NCI-H69 (cell line): ENCODE measurements around the gene PPP3CA.
"Not testable (repeated sequence)": the region's sequence is repeated elsewhere in the genome, so short reads cannot be mapped to it uniquely, and the experiment has no call there.

Experiments used
- DNase-seq: peaks from one replicate; lab custom pipeline; 2025; lab: John Stamatoyannopoulos, UW

Gene PPP3CA

GRCh38 chr4:101141855-101142254 is 205.5 kb downstream of the PPP3CA start:
- no peak for DNase-seq

GRCh38 chr4:101141230-101141629 is 206.1 kb downstream of the PPP3CA start:
- DNase-seq: peak; percentile 82

- peak; percentile 73 for DNase-seq
Observed at GRCh38 chr4:101140228-101140627, 207.1 kb downstream of the PPP3CA start.

GRCh38 chr4:101136373-101137370 is 210.7 kb downstream of the PPP3CA start:
- DNase-seq: peak; percentile 75

GRCh38 chr4:101135371-101136010 is 211.8 kb downstream of the PPP3CA start:
- DNase-seq: no peak

- not testable (repeated sequence) for DNase-seq
Observed at GRCh38 chr4:101131058-101131457, 216.3 kb downstream of the PPP3CA start.

- not testable (repeated sequence) for DNase-seq
Observed at GRCh38 chr4:101128898-101129297, 218.4 kb downstream of the PPP3CA start.

- no peak for DNase-seq
Observed at GRCh38 chr4:101128473-101128872, 218.9 kb downstream of the PPP3CA start.

GRCh38 chr4:101127176-101127790 is 220.0 kb downstream of the PPP3CA start:
- DNase-seq: no peak

- no peak for DNase-seq
Observed at GRCh38 chr4:101126059-101126458, 221.3 kb downstream of the PPP3CA start.

- no peak for DNase-seq
Observed at GRCh38 chr4:101125045-101125942, 222.0 kb downstream of the PPP3CA start.

GRCh38 chr4:101123231-101123630 is 224.1 kb downstream of the PPP3CA start:
- no peak for DNase-seq

GRCh38 chr4:101122019-101122418 is 225.3 kb downstream of the PPP3CA start:
- no peak for DNase-seq

GRCh38 chr4:101119141-101119540 is 228.2 kb downstream of the PPP3CA start:
- no peak for DNase-seq

- DNase-seq: no peak
Observed at GRCh38 chr4:101118617-101119016, 228.7 kb downstream of the PPP3CA start.

- DNase-seq: no peak
Observed at GRCh38 chr4:101115887-101116286, 231.4 kb downstream of the PPP3CA start.

GRCh38 chr4:101114936-101115372 is 232.4 kb downstream of the PPP3CA start:
- DNase-seq: peak; percentile 40

- DNase-seq: no peak
Observed at GRCh38 chr4:101104312-101105052, 242.8 kb downstream of the PPP3CA start.

GRCh38 chr4:101103381-101104142 is 243.8 kb downstream of the PPP3CA start:
- DNase-seq: peak; percentile 69
